Astrocyte of the cerebellum (primary cell): Measurements from ENCODE around the gene HOXD10.

Experiments used
- DNase-seq: peaks from one replicate; pipeline ENCODE4 v3.0.0-alpha.2; 2011; ENCODE audit warnings: low read depth
- H3K4me3 ChIP-seq: 2 replicates; pipeline ENCODE4 v1.5.1; 2011; ENCODE audit warnings: mild to moderate bottlenecking, low read depth, low read length, moderate library complexity
- in situ Hi-C: cut with HindIII; loops from 2 replicates; pipeline ENCODE4 v1.10.0; 2017; ENCODE audit warnings: low sequenced_read_pairs
- TF ChIP-seq, protein P1 (sequence below): IDR thresholded peaks from 2 replicates; pipeline ENCODE4 v1.5.1; 2012; ENCODE audit warnings: low read length, low read depth, moderate library complexity, mild to moderate bottlenecking; ENCODE audit errors: missing control alignments

The HOXD10 gene

DNA sequence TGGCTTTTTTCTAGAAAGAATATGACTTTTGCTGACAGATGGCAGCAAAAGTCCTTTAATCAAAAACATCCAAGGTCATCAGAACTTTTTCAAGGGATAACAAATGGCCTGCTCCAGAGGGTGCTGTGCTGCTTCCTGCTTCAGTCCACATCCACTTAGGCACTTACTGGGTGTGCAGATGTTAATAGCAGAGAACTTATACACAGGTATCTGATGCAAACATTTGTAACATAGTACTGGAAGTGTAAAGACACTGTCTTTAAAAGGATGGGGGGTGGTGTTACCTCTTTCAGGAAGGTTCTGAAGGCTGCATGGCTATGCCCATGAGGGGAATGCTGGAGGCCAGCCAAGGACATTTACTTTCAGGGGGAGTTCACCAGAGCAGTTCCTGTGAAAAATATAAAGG, 18.5 kb downstream of the HOXD10 start:
- H3K4me3 ChIP-seq: no peak overlapping the region

DNA sequence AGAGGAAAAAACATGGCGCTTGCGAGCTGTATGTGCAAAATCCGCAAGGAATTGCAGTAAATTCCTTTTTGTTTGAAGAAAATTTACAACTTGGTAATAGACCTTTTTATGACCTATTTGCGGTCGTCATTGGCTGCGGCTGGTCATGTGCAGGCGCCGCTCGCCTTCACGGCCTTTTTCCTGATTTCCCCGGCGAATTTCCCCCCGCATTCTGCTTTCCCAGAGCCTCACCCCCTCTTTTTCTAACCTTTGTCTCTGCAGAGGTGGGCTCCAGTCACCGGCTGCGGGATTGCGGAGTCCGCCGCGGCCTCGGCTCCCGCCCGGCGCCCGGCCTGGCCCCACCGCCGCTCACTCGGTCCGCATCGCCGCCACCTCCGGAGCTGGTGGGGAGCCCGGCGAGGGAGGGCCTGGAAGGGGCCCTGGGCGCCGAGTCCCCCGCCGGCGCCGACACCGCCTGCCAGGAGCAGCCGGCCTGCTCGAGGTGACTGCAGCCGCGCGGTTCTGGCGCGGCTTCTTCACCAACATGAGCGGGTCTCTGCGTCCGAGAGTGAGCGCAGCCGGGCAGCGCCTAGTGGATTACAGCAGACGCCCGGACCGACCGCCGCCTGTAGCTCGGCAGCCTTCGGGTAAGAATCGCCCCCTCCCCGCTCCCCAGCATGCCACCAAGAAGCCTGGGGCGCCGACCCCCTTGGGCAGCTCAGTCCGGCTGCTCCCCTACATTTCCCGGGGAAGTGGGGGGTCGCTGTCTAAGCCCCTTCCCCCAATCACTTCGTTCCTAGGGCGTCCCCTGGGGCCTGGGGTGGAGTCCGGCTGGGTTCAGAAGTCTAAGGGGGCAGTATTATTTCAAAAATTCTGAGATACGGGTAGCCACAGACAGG, 20.0 kb downstream of the HOXD10 start:
- in situ Hi-C loops: loop anchor here (10.0 kb wide), 1 partner anchor 498 kb away; no protein-coding TSS in a partner anchor
- TF ChIP-seq, protein P1, sequence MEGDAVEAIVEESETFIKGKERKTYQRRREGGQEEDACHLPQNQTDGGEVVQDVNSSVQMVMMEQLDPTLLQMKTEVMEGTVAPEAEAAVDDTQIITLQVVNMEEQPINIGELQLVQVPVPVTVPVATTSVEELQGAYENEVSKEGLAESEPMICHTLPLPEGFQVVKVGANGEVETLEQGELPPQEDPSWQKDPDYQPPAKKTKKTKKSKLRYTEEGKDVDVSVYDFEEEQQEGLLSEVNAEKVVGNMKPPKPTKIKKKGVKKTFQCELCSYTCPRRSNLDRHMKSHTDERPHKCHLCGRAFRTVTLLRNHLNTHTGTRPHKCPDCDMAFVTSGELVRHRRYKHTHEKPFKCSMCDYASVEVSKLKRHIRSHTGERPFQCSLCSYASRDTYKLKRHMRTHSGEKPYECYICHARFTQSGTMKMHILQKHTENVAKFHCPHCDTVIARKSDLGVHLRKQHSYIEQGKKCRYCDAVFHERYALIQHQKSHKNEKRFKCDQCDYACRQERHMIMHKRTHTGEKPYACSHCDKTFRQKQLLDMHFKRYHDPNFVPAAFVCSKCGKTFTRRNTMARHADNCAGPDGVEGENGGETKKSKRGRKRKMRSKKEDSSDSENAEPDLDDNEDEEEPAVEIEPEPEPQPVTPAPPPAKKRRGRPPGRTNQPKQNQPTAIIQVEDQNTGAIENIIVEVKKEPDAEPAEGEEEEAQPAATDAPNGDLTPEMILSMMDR: no peak
- no peak overlapping the region for H3K4me3 ChIP-seq
- DNase-seq: no peak

More for the DNA sequence above, 18.5 kb downstream of the HOXD10 start:
- in situ Hi-C loops: loop anchor here (10.0 kb wide), 1 partner anchor 500 kb away; no protein-coding TSS in a partner anchor
- TF ChIP-seq, protein P1: no peak
- DNase-seq: no peak

DNA sequence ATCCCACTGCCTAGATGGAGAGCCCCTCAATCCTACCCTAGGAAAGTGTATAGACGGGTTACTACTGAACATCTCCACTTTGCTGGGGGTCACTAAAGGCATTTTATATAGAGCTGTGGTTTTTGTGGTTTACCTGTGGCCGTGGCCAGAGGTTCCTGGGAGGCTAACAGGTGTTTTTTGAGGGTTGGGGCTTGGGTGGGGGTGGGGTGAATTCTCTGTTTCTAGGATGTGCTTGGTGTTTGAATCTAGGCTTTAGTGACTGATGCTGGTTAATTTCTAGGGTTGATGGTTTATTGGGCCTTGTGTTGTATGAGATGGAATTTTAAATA, 20.6 kb downstream of the HOXD10 start:
- H3K4me3 ChIP-seq: no peak overlapping the region
- TF ChIP-seq, protein P1: no peak
- in situ Hi-C loops: loop anchor here (10.0 kb wide), 1 partner anchor 498 kb away; no protein-coding TSS in a partner anchor
- DNase-seq: no peak

DNA sequence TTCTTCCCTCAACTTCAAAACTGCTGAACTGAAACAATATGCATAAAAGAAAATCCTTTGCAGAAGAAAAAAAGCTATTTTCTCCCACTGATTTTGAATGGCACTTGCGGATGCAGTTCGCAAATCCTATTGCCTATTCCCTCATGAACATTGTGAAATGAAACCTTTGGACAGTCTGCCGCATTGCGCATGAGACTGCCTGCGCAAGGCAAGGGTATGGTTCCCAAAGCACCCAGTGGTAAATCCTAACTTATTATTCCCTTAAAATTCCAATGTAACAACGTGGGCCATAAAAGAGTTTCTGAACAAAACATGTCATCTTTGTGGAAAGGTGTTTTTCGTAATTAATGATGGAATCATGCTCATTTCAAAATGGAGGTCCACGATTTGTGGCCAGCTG, 21.3 kb downstream of the HOXD10 start:
- no peak for DNase-seq
- H3K4me3 ChIP-seq: no peak overlapping the region
- TF ChIP-seq, protein P1: no peak
- in situ Hi-C loops: loop anchor here (10.0 kb wide), 1 partner anchor 497 kb away; no protein-coding TSS in a partner anchor

- no peak overlapping the region for H3K4me3 ChIP-seq
- in situ Hi-C loops: loop anchor here (10.0 kb wide), 1 partner anchor 496 kb away; no protein-coding TSS in a partner anchor
- no peak for DNase-seq
- TF ChIP-seq, protein P1: no peak
Observed at GRCh38 chr2:176138526-176138922, 21.9 kb downstream of the HOXD10 start.

DNA sequence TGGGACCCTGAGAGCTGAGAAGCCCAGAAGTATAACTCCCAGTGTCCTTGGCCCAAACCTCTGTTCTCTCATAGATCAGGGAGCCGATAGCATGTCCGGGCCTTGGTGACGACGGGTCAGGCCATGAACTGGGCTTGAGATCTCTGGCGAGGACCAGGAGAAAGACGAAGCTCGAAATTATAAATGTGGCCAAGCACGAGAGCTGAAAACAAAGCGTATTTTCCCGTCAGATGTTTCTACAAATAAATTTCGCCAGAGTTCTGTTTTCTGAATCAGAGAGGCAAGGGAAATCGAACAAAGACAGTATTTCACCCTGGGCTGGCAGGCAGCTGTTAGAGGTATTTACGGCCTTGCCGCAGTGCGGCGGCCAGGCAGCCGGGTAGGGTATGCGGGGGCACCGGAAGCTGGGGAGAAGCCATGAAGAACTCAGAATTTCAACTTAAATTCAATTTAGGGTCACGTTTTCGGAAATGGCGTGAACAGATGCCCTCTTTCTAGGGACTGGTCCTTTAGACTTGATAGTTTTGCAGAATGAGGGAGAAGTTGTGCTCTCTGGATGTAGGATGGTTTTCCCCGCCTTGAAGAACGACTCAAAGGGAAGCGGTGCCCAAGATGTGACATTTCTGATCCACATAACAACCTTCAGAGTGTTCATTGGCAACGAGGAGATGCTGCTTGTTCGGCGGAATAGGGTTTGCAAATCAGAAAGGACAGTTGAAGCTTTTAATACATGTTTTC, 22.5 kb downstream of the HOXD10 start:
- in situ Hi-C loops: loop anchor here (10.0 kb wide), 1 partner anchor 496 kb away; no protein-coding TSS in a partner anchor
- DNase-seq: no peak
- no peak overlapping the region for H3K4me3 ChIP-seq
- TF ChIP-seq, protein P1: no peak
